HG03060 (cell line): ENCODE measurements around the gene GTPBP10.
A peak's percentile ranks its signal among the peaks of the same experiment; 100 is the strongest.

Source experiments
- ATAC-seq: cut with Tn5 transposase; IDR thresholded peaks from one replicate; pipeline ENCODE4 v1.9.1; 2021; ENCODE audit warnings: low read depth, moderate number of reproducible peaks; ENCODE audit not compliant: unreplicated experiment

GTPBP10 gene

DNA sequence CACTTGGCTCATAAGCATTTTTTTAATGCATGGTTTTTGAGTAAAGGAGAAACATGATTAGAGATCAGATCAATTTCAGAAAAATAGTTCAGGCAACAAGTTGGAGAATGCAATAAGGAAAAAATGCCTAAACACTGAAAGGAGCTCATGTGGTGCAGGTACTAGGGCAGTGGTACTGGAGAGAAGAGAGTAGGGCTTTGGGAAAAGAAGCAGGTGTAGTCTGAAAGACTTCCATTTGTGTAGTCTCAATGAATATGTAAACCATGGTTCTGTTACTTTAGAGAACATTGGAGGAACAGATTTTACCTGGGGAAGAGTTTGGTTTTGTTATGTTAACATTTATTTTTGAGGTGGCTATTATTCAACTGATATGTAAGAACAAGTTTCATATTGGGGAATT is 5.5 kb downstream of the GTPBP10 start:
- ATAC-seq = no peak

GRCh38 chr7:90383422-90383821 is 36.9 kb downstream of the GTPBP10 start:
- no peak for ATAC-seq

- no peak for ATAC-seq
These were observed 37.3 kb downstream of the GTPBP10 start for GRCh38 chr7:90383861-90384260.

DNA sequence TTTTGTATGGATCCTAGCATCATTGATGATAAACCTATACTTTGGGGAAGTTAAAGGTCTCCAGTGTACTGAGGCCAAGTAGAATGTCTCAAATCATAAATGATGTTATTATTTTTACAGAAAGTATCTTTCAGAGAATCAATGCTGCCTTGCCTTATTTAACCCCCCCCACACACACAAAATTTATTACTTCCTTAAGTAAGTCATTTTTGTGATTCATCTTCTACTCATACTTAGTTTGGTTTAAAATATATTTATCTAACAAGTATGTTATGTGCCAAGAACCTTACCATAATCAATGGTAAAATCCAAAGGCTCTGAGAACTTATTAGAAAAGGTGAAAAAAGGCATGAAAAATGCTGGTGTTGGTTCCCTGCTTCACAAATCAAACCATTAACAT is 37.9 kb downstream of the GTPBP10 start:
- no peak for ATAC-seq

GRCh38 chr7:90387470-90388240 is 41.1 kb downstream of the GTPBP10 start:
- no peak for ATAC-seq

DNA sequence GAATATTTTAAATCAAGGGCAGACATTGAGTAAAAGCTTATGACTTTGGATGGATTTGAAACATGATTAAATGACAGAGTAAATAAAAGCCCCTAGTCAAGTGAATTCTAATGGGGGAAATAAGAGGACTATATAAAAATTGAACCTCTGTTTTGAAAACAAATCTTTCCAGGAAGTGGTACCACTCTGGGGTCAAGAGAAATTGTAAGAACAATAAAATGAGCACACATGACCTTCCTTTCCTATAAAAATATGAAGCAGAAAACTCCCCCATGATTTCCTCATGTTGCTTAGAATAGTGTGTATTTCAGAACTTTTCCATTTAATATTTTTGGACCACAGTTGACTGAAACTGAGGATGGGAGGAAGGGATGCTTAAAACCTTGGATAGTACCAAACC is 44.4 kb downstream of the GTPBP10 start:
- no peak for ATAC-seq

DNA sequence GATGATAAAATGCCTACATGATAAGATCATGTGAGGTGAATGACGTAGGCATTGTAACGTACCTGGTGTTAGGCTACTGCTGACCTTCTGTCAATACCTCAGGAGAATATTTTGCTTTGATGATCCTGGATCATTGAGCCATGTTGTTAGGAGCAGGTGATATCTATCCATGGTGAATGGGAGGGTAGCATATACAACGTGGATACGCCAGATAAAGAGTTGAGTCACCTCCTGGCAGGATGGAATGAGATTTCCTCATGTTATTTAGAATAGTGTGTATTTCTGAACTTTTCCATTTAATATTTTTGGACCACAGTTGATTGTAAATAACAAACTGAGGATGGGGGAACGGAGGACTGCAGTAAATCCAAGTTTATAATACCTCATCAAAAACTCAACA is 45.0 kb downstream of the GTPBP10 start:
- ATAC-seq = no peak

DNA sequence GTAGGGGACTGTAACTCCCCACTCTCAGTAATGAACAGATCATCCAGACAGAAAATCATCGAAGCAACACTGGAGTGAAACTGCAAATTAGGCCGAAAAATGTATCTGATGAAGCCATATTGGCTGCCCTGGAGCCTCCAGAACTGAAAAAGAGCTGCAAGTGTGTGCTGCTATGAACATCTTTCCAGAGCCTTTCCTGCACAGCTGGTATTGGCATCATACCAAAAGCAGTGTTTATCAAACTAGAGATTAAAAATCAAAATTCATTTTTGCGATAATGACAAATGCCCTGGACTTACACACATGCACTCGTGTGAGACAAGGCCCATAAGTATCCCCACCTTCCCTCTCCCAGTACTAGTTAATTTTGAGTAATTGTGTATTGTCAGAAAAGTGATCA is 49.9 kb downstream of the GTPBP10 start:
- no peak for ATAC-seq

GRCh38 chr7:90401989-90402388 is 55.5 kb downstream of the GTPBP10 start:
- no peak for ATAC-seq

- ATAC-seq = no peak
These were observed 56.3 kb downstream of the GTPBP10 start for GRCh38 chr7:90402785-90403173.

DNA sequence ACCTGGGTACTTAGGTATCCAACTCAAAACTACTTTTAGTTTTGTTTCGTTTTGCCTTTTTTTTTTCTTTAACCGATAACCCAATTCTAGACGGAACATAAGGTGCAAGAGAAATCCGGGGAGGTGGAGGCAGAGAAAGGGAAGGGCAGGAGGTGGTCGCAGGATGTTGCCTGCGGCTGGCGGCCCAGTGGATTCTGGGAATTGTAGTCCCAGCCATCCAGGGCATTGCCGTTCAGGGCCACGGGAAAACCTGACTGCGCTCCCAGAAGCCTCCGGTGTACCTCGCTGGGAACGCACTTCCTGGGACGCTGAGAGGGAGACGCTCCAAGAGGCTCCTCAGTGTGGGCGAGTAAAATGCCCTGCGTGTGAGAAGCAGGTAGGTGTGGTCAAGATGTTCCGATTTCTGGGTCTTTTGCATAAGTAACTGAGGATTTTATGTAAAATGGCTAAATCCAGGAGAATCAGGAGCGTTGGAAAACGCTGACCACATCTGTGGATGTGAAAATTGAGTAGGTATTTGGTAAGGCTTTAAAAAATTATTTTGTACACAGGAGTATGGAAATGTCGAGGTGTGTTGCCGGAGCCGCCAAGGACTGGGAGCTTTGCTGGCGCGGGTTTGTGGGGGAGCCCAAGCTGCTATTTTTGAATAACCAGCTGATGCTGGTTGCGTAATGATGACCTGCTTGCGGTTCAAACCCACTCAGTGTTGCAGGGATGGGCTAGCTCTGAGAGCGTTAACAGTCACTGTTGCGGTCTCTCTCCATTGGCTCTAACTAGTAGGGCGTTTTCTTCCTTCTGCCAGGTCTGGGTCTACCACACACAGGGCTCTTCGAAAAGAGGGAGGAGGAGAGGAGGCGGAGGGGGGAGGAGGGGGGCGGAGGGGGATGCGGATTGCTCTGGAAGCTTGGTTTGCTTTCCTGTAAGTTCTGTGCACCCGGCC is 56.9 kb downstream of the GTPBP10 start, which contains the start of gene CLDN12:
TSS of gene CLDN12 (plus strand) at position 288 of the 940 bp plus-strand sequence. CDS start 9,216 bp downstream, outside the sequence.
- ATAC-seq = peak; percentile 96

- no peak for ATAC-seq
These were observed 58.3 kb downstream of the GTPBP10 start for GRCh38 chr7:90404777-90405176.

DNA sequence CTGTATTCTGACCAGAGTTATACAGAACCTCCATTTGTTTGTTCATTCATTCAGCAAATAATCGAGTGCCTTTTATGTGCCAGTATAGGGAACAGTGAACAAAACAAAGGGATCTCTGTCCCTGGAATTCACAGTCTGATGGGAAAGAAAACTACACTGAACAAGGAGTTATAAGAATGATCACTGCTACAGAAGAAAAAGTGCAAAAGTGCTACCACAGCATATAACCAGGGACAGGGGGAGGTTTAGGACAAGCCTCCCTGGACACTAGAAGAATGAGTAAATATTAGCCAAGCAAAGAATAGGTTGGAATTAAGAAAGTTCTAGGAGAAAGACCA is 60.9 kb downstream of the GTPBP10 start:
- no peak for ATAC-seq

- ATAC-seq = no peak
These were observed 61.6 kb downstream of the GTPBP10 start for GRCh38 chr7:90408142-90408541.

GRCh38 chr7:90409667-90410066 is 63.2 kb downstream of the GTPBP10 start:
- no peak for ATAC-seq

DNA sequence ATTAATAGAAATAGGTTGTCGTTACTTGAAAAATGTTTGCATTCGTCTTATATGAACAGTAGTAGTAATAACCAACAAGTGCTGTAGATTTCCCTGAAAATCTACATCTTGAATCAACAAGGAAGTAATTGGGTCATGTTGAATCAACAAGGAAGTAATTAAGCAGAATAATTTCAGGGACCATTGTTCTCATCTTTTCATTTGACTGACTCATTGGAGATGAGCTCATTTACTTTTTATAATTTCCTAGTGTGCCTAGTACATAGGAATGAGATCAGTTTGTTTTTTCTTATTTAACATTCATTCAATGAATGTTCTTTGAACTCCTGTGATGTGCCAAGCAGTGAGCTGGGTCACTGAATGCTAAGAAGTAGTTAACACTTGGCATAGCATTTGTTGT is 65.0 kb downstream of the GTPBP10 start:
- ATAC-seq = no peak

GRCh38 chr7:90412458-90413184 is 66.1 kb downstream of the GTPBP10 start:
- ATAC-seq = no peak

- no peak for ATAC-seq
These were observed 66.6 kb downstream of the GTPBP10 start for GRCh38 chr7:90413185-90413528.

DNA sequence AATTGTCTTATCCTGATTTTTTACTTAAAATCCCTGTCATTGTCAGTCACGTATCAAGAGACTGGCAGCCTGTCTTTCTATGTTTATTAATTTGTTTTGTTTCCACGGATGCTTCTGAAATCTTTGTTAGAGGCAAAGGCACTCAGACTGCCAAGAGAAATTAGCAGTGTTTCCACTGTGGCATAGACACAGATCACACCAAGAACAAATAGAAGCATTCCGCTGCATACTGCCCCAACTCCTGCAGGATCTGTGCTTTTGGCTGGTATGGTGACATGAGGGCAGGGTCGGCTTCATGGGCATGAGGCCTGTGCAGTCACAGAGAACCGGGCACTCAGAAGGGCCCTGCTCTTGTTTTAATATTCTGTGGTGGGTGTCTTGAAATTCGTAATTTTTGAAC is 75.1 kb downstream of the GTPBP10 start:
- no peak for ATAC-seq

DNA sequence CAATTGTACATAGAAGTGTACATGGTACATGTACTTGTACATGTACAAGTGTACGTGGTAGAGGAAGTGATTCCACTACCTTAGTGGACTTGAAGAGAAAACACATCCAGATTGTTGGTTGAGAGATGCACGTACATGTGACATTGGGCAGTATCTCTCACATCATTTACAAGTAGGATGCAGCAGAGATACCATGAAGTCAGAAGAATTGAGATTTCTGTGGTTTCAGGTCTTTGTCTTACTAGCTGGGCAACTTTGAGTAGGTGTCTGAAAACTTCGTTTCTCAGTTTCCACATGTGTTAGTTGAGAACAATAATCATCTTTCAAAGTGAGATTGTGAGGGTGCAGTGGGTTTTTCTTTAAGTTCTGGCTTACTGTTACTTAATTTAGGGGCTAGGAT is 78.2 kb downstream of the GTPBP10 start:
- ATAC-seq = peak; percentile 90

GRCh38 chr7:90425376-90425775 is 78.9 kb downstream of the GTPBP10 start:
- ATAC-seq = no peak
